HG03342 (cell line): Measurements from ENCODE around the gene IL21R.

ENCODE experiments used
- ATAC-seq: cut with Tn5 transposase; IDR thresholded peaks from one replicate; pipeline ENCODE4 v1.9.1; 2021; ENCODE audit warnings: mild to moderate bottlenecking, moderate library complexity; ENCODE audit not compliant: unreplicated experiment

IL21R gene

DNA sequence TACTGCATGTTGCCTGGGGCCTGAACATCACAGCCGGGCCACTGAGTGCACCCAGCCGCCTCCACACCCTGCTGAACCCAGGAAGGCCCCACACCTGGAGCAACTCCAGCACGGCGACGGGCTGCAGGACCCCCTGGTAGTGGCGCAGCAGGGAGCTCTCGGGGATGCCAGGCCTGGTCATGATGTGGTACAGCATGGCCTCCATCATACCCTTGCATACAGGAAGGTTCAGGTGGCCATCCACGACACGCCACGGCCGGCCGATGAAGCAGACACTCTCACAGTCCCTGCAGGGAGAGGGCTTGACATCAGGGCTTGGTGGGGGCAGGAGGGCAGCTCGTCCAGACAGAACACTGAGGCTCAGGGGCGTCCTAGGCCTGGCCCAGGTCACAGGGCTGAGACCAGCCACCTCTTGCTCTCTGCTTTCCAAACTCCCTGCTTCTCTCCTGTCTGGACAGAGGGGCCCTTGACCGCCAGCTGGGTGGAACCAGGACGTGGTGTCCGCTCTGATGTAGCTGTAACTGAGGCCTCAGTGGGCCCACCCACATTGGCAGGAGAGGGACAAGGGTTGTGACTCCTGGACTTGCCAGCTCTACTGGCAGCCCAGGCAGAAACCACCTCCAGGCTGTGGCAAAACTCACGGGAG lies 60.3 kb downstream of the IL21R start:
- no peak for ATAC-seq

- no peak for ATAC-seq
Measured at GRCh38 chr16:27462846-27463682, 61.1 kb downstream of the IL21R start.

GRCh38 chr16:27463741-27464591 lies 62.0 kb downstream of the IL21R start:
- no peak for ATAC-seq

- no peak for ATAC-seq
Measured at GRCh38 chr16:27464626-27465482, 62.9 kb downstream of the IL21R start.

DNA sequence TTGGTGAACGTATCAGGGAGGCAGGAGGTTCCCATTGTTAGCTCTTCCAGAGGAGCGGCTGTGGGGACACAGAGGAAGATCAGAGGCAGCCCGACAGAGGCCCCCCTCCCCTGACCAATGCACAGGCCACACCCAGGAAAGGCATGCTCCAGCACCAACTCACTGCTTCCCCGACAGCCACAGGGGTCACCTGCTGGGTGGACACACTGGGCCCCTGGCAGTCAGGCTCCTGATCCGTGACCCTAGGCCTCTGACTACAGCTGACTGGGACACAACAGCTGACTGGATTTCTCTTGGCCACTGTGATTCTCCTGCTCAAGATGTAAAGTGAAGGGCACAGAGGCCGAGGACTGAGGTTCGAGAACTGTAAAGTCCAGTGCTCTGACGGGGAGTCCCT lies 63.5 kb downstream of the IL21R start:
- no peak for ATAC-seq

DNA sequence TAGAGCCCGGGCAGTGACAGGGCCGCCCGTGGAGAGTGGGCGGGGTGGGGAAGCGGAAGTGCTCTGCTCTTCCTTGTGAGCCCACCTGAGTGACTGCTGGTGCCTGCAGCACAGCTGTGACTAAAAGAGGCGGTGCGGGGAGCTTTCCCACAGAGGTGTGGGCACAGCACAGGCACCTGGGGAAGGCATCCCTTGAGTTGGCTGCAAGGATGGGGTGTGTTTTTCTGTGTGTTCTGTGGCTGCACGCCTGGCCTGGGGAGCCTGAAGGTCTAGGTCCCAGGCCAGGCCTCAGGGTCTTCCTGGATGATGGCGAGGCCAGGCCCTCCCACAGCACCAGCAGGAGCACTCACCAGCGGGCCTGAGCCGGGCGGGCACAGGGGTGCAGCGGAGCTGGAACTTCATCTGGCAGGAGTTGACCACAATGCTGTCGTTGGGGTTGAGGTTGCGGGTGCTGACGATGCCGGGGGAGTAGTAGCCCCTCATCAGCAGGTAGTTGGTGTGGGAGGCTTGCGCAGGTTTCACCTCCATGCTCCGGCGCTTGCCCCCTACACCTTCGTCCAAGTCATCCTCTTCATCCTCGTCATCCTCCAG lies 67.1 kb downstream of the IL21R start:
- no peak for ATAC-seq

DNA sequence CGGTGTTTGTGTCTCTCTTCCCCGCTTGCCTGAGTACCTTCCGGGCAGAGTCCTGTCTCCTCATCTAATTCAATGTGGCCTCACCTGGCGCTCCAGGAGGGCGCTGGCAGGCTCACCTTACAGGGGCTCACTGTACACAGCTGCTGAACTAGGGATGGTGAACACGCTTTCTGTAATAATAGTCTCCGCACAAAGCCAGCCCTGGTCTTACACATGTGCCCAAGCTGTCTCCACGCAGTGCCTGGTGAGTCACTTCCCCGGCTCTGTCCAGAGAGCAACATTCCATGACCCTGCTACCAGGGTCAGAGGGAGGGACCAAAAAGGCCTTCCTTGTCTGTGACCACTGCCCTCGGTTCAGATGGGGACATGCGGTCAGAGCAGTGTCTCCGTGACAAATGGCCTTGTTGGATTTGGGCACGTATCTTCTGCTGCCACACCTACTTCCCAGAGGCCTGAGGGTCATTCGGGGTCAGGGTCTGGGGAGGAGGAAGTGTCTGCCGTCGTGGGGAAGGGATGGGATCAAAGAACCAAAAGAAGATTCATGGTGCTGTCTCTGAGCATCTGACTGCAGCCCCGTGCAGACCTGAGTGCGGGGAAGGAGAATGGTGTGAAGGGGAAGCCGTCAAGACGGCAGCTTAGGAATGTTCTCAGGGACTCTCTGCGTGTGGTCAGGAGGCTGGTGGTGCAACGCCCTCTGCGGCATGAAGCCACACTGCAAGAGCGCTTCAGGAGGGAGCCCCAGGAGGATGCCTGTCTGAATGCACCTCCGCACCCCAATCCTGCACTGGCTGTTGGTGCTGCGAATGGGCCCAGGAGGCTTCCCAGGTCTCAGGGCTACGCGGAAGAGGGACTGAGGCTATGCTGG lies 68.8 kb downstream of the IL21R start:
- no peak for ATAC-seq

GRCh38 chr16:27471661-27472060 lies 69.7 kb downstream of the IL21R start:
- ATAC-seq, result no peak

DNA sequence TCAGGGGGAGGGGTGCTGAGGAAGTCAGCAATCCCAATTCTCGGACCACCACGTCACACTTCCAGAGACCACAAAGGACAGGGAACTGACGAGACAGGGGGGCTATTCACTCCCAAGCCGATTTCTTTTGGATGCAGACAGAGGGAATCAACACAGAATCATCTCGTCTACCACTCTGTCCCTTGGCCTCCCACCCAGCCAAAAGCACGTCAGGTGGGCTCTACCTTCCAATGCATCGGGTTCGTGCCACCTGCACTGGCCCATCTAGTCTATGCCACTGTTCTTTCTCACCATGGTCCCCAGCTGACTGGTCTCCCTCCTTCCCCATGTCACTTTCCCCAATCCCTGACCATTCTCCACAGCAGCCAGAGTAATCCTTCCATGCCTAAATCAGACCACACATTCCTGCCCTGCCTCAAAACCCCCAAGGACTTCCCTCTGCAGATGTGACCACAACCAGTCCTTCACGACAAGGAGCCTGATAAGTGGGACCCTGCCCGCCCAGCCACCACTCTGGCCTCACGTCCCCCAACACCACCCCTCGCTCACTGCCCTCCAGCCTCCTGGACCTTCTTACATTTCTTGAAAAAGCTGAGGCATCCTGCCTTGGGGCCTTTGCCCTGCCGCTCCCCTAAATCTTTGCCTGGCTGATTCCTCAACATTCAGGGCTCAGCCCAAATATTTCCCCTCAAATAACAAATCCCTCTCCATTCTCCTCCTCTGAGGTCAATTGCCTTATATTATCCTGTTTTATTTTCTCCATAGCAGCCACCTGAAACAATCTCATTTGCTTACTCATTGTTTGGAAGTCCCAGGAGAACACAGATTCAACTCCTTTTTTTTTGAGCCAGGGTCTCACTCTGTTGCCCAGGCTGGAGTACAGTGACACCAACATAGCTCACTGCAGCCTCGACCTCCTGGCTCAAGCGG lies 70.4 kb downstream of the IL21R start:
- no peak for ATAC-seq

- ATAC-seq, result no peak
Measured at GRCh38 chr16:27473101-27473900, 71.3 kb downstream of the IL21R start.

- no peak for ATAC-seq
Measured at GRCh38 chr16:27474041-27474440, 72.1 kb downstream of the IL21R start.

DNA sequence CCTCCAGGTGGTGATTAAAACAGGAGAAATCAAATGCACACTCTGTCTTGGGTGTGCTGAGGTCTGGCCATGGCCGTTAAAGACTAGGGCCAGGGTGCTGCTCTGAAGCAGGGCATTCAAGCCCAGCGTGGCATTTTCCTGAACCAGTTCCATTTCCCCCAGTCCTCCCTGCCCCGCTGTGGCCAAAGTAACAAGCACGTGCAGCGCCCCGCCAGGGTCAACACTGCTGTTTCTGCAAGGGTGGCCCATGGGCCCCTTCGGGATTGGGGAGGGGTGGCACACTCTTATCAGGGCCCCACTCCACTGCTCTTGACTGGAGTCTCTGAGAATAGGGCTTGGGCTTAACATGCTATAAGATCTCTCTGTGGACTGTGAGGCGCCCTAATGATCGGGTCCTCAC lies 72.9 kb downstream of the IL21R start:
- no peak for ATAC-seq

DNA sequence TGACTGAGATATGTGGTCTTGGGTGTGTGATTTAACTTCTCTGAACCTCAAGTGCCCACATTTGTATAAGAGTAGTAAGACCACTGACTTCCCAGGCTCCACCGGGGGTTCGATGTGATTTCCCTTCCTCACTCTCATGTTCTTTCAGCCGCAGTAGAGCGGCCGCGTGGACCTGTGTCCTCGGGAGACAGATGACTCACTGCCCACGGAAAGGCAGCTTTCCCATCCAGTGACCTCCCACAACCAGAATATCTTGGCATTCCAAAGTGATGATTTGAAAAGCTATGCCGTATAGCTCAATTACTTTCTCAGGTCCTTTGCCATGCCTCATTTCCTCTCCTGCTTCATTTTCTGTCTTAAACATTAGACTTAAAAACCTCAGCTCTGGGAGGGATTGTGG lies 73.6 kb downstream of the IL21R start:
- no peak for ATAC-seq

DNA sequence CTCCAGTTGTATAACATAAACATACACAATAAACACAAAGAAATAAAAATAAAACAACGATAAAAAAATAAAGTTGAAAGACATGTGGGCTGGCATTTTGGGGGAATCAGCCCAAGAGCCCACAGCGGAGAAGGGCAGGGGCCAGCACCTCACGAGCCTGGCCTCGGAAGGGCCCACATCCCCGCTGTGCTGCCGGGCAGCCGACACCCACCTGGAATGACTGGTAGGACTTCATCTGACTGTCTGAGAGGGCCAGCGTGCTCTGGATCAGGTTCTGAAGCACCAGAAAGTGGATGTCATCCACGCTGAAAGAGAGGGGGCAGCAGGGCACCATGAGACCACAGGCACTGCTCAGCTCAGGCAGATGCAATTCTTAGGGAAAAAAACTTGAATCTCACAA lies 74.3 kb downstream of the IL21R start:
- no peak for ATAC-seq

DNA sequence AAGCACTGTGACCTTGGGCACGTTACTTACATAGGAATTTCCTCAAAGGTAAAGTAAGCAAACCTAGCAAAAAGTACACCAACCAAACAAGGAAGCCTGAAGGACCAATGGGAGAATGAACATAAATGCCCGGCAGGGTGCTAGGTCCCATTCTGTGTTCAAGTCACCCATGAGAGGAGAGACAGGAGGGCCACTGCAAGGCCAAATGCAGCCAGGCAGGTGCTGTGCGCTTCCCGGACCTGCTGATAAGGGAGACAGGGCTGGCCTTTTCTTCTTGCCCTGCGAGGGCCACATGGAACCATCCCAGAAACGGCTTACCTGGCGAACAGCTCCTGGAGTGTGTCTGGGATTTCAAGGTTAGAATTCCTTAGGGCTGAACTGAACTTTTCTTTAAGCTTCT lies 78.8 kb downstream of the IL21R start:
- no peak for ATAC-seq

- no peak for ATAC-seq
Measured at GRCh38 chr16:27481282-27481934, 79.4 kb downstream of the IL21R start.
